HG03159 (cell line): ENCODE data around the gene SPPL3.
"Not testable (repeated sequence)": the region's sequence is repeated elsewhere in the genome, so short reads cannot be mapped to it uniquely, and the experiment has no call there.

Experiments used
- ATAC-seq: cut with Tn5 transposase; IDR thresholded peaks from one replicate; pipeline ENCODE4 v1.9.1; 2021; ENCODE audit warnings: mild to moderate bottlenecking, moderate library complexity; ENCODE audit not compliant: unreplicated experiment

Gene SPPL3, protein sequence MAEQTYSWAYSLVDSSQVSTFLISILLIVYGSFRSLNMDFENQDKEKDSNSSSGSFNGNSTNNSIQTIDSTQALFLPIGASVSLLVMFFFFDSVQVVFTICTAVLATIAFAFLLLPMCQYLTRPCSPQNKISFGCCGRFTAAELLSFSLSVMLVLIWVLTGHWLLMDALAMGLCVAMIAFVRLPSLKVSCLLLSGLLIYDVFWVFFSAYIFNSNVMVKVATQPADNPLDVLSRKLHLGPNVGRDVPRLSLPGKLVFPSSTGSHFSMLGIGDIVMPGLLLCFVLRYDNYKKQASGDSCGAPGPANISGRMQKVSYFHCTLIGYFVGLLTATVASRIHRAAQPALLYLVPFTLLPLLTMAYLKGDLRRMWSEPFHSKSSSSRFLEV

GRCh38 chr12:120904197-120904773 lies at the start of gene SPPL3:
Gene SPPL3 (minus strand): TSS chr12:120904358. CDS start chr12:120903867, 491 bp downstream.
- peak; percentile 63 for ATAC-seq

DNA sequence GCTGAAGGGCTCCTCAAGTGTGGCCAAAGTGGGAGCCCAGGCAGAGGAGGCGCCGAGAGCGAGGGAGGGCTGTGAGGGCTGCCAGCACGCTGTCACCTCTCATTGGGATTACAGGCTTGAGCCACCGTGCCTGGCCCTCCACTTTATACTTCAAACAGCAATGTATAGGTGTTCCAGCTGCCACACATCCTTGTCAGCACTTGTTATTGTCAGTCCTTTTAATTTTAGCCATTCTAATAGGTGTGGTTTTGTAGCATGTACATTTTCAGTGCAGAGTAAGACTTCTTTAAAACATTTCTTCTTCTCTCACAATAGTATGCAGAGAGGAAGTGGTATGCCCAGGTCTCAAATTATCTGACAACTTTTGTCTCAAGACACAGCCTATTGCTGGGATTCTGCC lies 46.6 kb upstream of the SPPL3 start:
- no peak for ATAC-seq

DNA sequence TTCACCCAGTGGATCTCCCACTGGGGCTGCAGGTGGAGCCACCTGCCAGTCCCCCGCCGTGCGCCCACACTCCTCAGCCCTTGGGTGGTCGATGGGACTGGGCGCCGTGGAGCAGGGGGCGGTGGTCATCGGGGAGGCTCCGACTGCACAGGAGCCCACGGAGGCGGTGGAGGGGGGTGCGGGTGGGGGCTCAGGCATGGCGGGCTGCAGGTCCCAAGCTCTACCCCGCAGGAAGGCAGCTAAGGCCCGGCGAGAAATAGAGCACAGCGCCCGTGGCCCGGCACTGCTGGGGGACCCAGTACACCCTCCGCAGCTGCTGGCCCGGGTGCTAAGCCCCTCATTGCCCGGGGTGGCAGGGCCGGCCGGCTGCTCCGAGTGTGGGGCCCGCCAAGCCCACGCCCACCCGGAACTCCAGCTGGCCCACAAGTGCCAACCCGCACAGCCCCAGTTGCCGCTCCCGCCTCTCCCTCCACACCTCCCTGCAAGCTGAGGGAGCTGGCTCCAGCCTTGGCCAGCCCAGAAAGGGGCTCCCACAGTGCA lies 46.2 kb upstream of the SPPL3 start:
- ATAC-seq: not testable (repeated sequence)

GRCh38 chr12:120945516-120945915 lies 41.4 kb upstream of the SPPL3 start:
- not testable (repeated sequence) for ATAC-seq

GRCh38 chr12:120944645-120945217 lies 40.6 kb upstream of the SPPL3 start:
- no peak for ATAC-seq

DNA sequence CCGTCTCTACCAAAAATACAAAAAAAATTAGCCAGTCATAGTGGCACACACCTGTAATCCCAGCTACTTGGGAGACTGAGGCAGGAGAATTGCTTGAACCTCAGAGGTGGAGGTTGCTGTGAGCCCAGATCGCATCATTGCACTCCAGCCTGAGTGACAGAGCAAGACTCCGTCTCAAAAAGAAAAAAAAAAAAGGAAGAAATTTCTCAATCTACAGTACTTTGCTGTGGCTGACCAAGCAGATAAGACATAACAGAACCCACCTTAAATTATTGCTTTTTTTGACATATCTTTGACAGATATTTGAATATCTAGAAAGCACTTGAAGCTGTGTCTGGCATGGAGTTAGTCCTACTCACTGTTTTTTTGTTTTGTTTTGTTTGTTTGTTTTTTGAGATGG lies 39.3 kb upstream of the SPPL3 start:
- no peak for ATAC-seq

- ATAC-seq: no peak
These were observed 37.8 kb upstream of the SPPL3 start for GRCh38 chr12:120941846-120942405.

DNA sequence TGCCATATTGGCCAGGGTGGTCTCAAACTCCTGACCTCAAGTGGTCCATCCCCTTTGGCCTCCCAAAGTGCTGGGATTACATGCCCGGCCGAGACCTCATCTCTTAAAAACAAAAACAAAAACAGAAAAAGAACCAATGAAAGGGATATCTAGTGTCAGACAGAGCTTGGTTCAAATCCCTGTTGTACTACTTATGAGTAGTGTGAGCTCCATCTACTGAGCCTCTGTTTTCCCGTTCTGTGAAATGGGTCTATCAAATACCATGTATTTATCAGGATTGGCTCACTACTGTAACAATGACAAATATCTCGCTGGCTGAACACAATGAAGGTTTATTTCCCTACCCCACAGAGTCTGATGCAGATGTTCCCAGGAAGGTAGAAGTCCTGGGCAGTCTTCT lies 37.3 kb upstream of the SPPL3 start:
- no peak for ATAC-seq

DNA sequence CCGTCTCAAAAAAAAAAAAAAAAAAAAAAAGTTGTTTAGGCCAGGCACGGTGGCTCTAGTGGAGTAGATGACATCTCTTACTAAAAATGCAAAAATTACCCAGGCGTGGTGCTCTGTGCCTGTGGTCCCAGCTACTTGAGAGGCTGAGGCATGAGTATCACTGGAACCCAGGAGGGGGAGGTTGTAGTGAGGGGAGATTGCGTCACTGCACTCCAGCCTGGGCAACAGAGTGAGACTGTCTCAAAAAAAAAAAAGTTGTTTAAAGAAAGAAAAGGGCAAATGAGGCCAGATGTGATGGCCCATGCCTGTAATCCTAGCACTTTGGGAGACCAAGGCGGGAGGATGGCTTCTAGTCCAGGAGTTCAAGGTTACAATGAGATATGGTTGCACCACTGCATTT lies 36.6 kb upstream of the SPPL3 start:
- no peak for ATAC-seq

DNA sequence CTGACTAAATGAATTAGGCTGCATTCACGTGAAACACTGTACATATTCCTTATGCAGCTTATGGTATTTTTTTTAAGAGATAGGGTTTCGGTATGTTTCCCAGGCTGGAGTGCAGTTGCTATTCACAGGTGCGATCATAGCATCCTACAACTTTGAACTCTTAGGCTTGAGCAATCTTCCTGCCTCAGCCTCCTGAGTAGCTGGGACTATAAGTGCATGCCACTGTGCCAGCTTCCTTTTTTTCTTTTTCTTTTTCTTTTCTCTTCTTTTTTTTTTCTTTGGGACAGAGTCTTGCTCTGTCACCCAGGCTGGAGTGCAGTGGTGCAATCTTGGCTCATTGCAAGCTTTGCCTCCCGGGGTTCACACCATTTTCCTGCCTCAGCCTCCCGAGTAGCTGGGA lies 35.8 kb upstream of the SPPL3 start:
- no peak for ATAC-seq

- ATAC-seq: no peak
These were observed 35.4 kb upstream of the SPPL3 start for GRCh38 chr12:120939523-120939922.

DNA sequence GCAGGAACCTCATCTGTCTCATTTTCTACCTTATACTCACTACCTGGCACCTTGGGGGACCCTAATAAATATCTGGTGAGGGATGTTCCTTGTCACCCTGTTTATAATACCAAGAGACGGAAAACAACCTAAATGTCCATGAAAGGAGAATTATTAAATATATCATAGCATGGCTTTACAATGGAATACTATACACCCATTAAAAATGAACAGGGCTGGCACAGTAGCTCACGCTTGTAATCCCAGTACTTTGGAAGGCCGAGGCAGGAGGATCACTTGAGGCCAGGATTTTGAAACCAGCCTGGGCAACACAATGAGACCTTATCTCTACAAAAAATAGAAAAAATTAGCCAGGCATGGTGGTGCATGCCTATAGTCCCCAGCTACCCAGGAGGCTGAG lies 34.3 kb upstream of the SPPL3 start:
- no peak for ATAC-seq

- no peak for ATAC-seq
These were observed 32.0 kb upstream of the SPPL3 start for GRCh38 chr12:120936197-120936596.

- no peak for ATAC-seq
These were observed 29.6 kb upstream of the SPPL3 start for GRCh38 chr12:120933786-120934185.

DNA sequence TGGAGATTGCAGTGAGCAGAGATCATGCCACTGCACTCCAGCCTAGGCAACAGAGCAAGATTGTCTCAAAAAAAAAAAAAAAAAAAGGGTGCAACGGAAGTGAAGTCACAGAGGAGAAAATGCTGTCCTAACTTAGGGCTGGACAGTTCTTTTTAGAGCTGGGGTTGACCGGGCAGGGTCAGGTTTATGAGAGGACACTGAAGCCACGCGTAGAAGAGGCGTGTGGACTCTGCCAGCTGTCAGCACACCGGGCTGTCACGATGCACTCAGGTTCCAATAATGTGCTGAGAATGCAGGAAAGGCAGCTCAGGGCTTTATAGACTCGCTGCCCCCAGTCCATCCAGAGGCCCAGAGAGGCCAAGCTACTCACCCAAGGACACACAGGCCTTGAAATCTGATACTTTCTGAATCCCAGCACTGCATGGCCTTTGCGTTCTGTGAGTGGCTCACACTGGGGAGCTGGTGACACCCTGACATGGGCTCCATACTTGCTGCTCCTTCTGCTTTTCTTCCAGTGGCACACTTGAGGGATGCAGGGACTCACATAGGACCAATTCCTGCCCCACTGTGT lies 28.9 kb upstream of the SPPL3 start:
- no peak for ATAC-seq

DNA sequence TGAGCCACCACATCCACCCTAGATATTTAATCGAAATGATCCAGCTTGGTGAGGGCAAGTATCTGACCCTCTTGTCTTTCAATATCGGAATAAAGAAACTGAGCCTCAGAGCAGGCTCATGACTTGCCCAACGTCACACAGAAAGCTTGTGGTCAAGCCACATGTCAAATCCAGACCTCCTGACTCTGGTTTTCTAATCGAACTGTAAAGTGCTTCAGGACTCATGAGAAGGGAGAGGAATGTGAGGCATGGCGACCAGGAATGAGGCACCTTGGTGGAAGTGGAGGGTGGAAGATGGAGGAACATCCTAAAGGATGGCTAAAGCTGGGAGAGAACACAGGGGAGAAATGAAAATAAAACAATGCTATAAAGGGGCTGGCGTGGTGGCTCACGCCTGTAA lies 27.9 kb upstream of the SPPL3 start:
- no peak for ATAC-seq

DNA sequence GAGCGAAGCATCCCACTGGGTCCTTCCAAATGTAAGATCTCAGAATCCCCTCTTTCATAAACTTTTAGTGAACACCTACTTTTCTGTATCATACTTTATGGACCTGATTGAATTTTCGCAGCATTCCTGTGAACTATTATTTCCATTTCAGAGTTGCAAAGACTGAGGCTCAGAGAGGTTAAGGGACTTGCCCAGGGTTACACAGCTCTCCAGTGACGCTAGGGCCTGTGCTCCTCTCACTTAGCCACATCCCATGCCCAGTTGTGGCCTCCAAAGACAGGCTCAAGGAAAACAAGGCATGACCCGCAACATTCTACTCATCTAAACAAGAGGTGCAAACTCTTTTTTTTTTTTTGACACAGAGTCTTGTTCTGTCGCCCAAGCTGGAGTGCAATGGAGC lies 25.9 kb upstream of the SPPL3 start:
- no peak for ATAC-seq

- ATAC-seq: no peak
These were observed 24.9 kb upstream of the SPPL3 start for GRCh38 chr12:120928864-120929652.

DNA sequence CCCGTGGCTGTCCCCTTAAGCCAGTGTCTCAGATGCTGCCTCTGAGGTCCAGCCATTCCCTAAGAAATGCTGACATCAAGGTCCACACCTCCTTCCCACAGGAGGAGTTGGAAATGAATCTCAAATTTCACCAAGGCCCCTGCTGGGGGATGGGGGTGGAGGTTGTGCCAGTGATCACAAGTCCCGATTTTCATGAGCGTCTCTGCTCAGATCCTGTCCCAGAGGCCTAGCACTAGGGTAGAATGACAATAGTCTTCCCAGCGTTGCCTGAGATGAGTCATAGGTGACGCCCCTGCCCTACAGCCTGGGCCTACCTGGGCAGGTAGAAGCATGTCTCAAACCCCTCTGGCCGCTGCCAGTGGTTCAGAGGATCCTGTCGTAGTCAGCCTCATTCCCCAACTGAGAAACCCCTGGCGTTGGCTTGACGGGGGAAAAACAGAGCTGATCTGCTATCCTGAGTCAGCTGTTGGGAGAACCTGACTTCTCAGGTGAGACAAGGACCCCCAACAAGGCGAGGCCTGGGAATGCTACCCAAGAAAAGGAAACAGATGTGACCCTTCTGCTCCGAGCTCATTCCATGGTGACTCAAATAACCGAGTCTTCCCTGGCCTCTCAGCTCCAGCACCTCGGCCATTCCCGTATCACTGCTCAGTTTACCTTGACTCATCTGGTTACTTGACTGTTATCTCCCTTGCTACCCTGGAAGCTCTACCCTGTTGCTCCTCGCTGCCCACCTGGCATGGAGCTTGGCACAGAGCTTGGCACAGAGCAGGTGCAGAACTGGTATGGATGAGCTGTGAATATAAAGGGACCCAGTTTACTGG lies 21.8 kb upstream of the SPPL3 start:
- no peak for ATAC-seq

DNA sequence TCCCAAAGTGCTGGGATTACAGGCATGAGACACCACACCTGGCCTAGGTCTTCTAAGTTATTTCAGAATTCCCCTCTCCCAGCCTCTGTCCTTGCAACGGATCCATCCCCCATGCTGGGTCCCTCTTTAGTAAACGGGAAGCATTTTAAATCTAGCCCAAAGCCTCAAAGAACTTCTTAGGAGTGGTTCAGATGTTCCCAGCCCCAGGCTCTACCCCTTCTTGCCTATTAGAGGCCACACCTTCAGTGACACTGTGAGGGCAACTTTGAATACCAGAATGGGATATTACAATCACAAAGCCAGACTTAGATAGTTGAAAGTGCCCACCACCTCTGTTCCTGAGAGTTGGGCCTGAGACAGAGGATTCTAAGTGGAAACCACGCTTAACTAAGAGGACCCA lies 18.1 kb upstream of the SPPL3 start:
- no peak for ATAC-seq
